Gastrocnemius medialis (tissue), 4 donors: ENCODE data around the gene RNF44. TPM values are rescaled to one million over a fixed set of nuclear protein-coding genes. Genes with fewer than 3 reads are reported as not detected.
A peak's percentile ranks its signal among the peaks of the same experiment; 100 is the strongest.

Source experiments
- ATAC-seq, 2 donors: fragments of 150-250 bp; one replicate each; pipeline ENCODE4 v1.9.1; 2016
- DNase-seq, 2 donors: peaks; one replicate each; pipeline ENCODE4 v3.0.0-alpha.2; 2019
- H3K27ac ChIP-seq, 4 donors: fragments of 200-600 bp; sonication (generic); 1 replicate in 1 of 4; 2 replicates in 3 of 4; pipeline ENCODE4 v1.5.1; 2016 to 2018; ENCODE audit warnings: mild to moderate bottlenecking in 2 of 4, moderate library complexity in 1 of 4
- H3K27me3 ChIP-seq, 3 donors: fragments of 200-600 bp; sonication (generic) in 2 of 3; 1 replicate in 1 of 3; 2 replicates in 2 of 3; pipeline versions ENCODE4 v1.5.1 to v1.6.0; 2016 to 2019; ENCODE audit warnings: mild to moderate bottlenecking in 1 of 3, moderate library complexity in 1 of 3
- H3K36me3 ChIP-seq, 2 donors: fragments of 200-600 bp; sonication (generic) in 1 of 2; one replicate each; pipeline ENCODE4 v1.5.1; 2017 to 2018
- H3K4me1 ChIP-seq, 2 donors: fragments of 200-600 bp; sonication (generic) in 1 of 2; one replicate each; pipeline ENCODE4 v1.5.1; 2016 to 2017; ENCODE audit warnings: mild to moderate bottlenecking in 2 of 2
- H3K4me3 ChIP-seq, 4 donors: fragments of 200-600 bp; sonication (generic) in 3 of 4; 1 replicate in 1 of 4; 2 replicates in 3 of 4; pipeline ENCODE4 v1.5.1; 2016 to 2019; ENCODE audit warnings: mild to moderate bottlenecking in 2 of 4
- H3K9me3 ChIP-seq, 3 donors: fragments of 200-600 bp; sonication (generic) in 2 of 3; 1 replicate in 1 of 3; 2 replicates in 2 of 3; pipeline ENCODE4 v1.5.1; 2016 to 2019
- CTCF ChIP-seq, 5 experiments: fragments of 450-650 bp in 3 of 5; fragments of 200-600 bp in 2 of 5; sonication (generic) in 2 of 5; IDR thresholded peaks in 4 of 5; conservative IDR thresholded peaks in 1 of 5; 1 replicate in 4 of 5; 2 replicates in 1 of 5; pipeline ENCODE4 v1.5.1; 2016 to 2019; ENCODE audit warnings: antibody characterized with exemption in 5 of 5, mild to moderate bottlenecking in 3 of 5, moderate library complexity in 3 of 5
- POLR2A ChIP-seq, 2 donors: fragments of 450-650 bp; IDR thresholded peaks; one replicate each; pipeline ENCODE4 v1.6.1; 2017; ENCODE audit warnings: antibody characterized with exemption in 2 of 2, mild to moderate bottlenecking in 2 of 2, moderate library complexity in 2 of 2
- in situ Hi-C, 4 donors: fragments of 200-750 bp; cut with MboI; loops; one replicate each; pipeline versions ENCODE4 v1.15.0 to v1.8.0; 2017; ENCODE audit warnings: low sequenced_read_pairs in 4 of 4
- intact Hi-C: fragments of 100-400 bp; cut with DNase I; formaldehyde crosslinking; loops from one replicate; pipeline ENCODE4 v1.15.1; 2023; ENCODE audit warnings: low total_unique reads
- total RNA-seq, 4 donors: library from RNA; depleted of rRNA; stranded (reverse); fragments of >200 nt; gene quantifications; one replicate each; pipeline versions ENCODE4 v1.1.0 to v1.2.3, GENCODE V29; 2016

The RNF44 gene
- total RNA-seq, 4 donors from 2014 or later = 4.1 to 7.0 (median 6.7) TPM

GRCh38 chr5:176535664-176536131, 1.5 kb downstream of the RNF44 start:
- ATAC-seq (no peak), DNase-seq (peak in 1 of 2 donors; percentile 43)
- no peaks in the 10 kb centered on the region for H3K9me3 ChIP-seq
- H3K4me3 ChIP-seq = peak overlapping the region; percentile 73 to 97 (median 90)
- H3K27ac ChIP-seq = peak overlapping the region; percentile 94 to 100 (median 97)
- peaks cover 0 to 12% of the 10 kb centered on the region in 2 donors for H3K36me3 ChIP-seq
- TF ChIP-seq POLR2A (IDR thresholded peaks at IDR 0.05) = no peak
- no peak for TF ChIP-seq CTCF (IDR thresholded peaks at IDR 0.05 in 4 of 5, conservative IDR thresholded peaks at IDR 0.05 in 1 of 5)
- intact Hi-C loops = loop anchor here (2.0 to 5.0 kb wide), 2 partner anchors 175 to 1067 kb away; partner anchors contain the start of genes B4GALT7 and KIAA1191
- H3K27me3 ChIP-seq = no peaks in the 10 kb centered on the region
- H3K4me1 ChIP-seq = peaks cover 37 to 50% of the 10 kb centered on the region in 2 donors
- in situ Hi-C loops = loop anchor here in 3 of 4 donors (5.0 to 25.0 kb wide), 5 partner anchors 88 to 477 kb away; partner anchors contain the start of genes FAF2 (in 2 of the 3), UIMC1 (in 2 of the 3), CLTB (in 1 of the 3) and ZNF346 (in 1 of the 3)

GRCh38 chr5:176535101-176535663, 2.0 kb downstream of the RNF44 start:
- in situ Hi-C loops (loop anchor here in 3 of 4 donors (5.0 to 25.0 kb wide), 5 partner anchors 88 to 477 kb away; partner anchors contain the start of genes FAF2 (in 2 of the 3), UIMC1 (in 2 of the 3), CLTB (in 1 of the 3) and ZNF346 (in 1 of the 3)), intact Hi-C loops (loop anchor here (5.0 kb wide), 1 partner anchor 1067 kb away; the partner anchor contains the start of gene B4GALT7)
- H3K4me1 ChIP-seq = peaks cover 37 to 50% of the 10 kb centered on the region in 2 donors
- H3K4me3 ChIP-seq = peak overlapping the region; percentile 73 to 97 (median 90)
- DNase-seq = no peak
- no peaks in the 10 kb centered on the region for H3K9me3 ChIP-seq
- TF ChIP-seq POLR2A (IDR thresholded peaks at IDR 0.05) = peak in 1 of 2 donors; percentile 15
- no peak for TF ChIP-seq CTCF (IDR thresholded peaks at IDR 0.05 in 4 of 5, conservative IDR thresholded peaks at IDR 0.05 in 1 of 5)
- ATAC-seq = no peak
- no peaks in the 10 kb centered on the region for H3K27me3 ChIP-seq
- peak overlapping the region; percentile 94 to 100 (median 97) for H3K27ac ChIP-seq
- H3K36me3 ChIP-seq = peaks cover 0 to 17% of the 10 kb centered on the region in 2 donors

GRCh38 chr5:176534640-176535039, 2.6 kb downstream of the RNF44 start:
- peak overlapping the region in 2 of 4 donors; percentile 95 to 97 for H3K4me3 ChIP-seq
- peaks cover 0 to 19% of the 10 kb centered on the region in 2 donors for H3K36me3 ChIP-seq
- H3K9me3 ChIP-seq = no peaks in the 10 kb centered on the region
- DNase-seq (peak in 1 of 2 donors; percentile 59), ATAC-seq (no peak)
- TF ChIP-seq POLR2A (IDR thresholded peaks at IDR 0.05) (no peak), CTCF (IDR thresholded peaks at IDR 0.05 in 4 of 5, conservative IDR thresholded peaks at IDR 0.05 in 1 of 5) (no peak)
- peak overlapping the region; percentile 94 to 100 (median 97) for H3K27ac ChIP-seq
- H3K4me1 ChIP-seq = peaks cover 37 to 50% of the 10 kb centered on the region in 2 donors
- in situ Hi-C loops (loop anchor here in 3 of 4 donors (5.0 to 25.0 kb wide), 5 partner anchors 87 to 478 kb away; partner anchors contain the start of genes FAF2 (in 2 of the 3), UIMC1 (in 2 of the 3), CLTB (in 1 of the 3) and ZNF346 (in 1 of the 3)), intact Hi-C loops (loop anchor here (5.0 kb wide), 1 partner anchor 1068 kb away; the partner anchor contains the start of gene B4GALT7)
- no peaks in the 10 kb centered on the region for H3K27me3 ChIP-seq

GRCh38 chr5:176533894-176534611, 3.1 kb downstream of the RNF44 start:
- no peak for ATAC-seq
- Histone ChIP-seq H3K9me3 (no peaks in the 10 kb centered on the region), H3K4me1 (peaks cover 37 to 50% of the 10 kb centered on the region in 2 donors), H3K27ac (peak overlapping the region; percentile 94 to 100 (median 97)), H3K36me3 (peaks cover 0 to 25% of the 10 kb centered on the region in 2 donors), H3K27me3 (no peaks in the 10 kb centered on the region), H3K4me3 (peak overlapping the region in 1 of 4 donors; percentile 97)
- TF ChIP-seq CTCF (IDR thresholded peaks at IDR 0.05 in 4 of 5, conservative IDR thresholded peaks at IDR 0.05 in 1 of 5) (no peak), POLR2A (IDR thresholded peaks at IDR 0.05) (no peak)
- intact Hi-C loops (no loop called here), in situ Hi-C loops (loop anchor here in 3 of 4 donors (10.0 to 25.0 kb wide), 4 partner anchors 97 to 478 kb away; partner anchors contain the start of genes UIMC1 (in 2 of the 3), CLTB (in 1 of the 3), FAF2 (in 1 of the 3) and ZNF346 (in 1 of the 3))
- DNase-seq = peak in 1 of 2 donors; percentile 68
